HUDEP-2 (cell line): ENCODE results near the gene ELMO1.
A peak's percentile ranks its signal among the peaks of the same experiment; 100 is the strongest.

Experiments
- DNase-seq, 76 experiments: peaks; one replicate each; lab custom pipeline; 2025; ENCODE audit not compliant: unreplicated experiment in 76 of 76; lab: John Stamatoyannopoulos, UW

ELMO1 gene

GRCh38 chr7:37089972-37090371, 358.7 kb downstream of the ELMO1 start:
- no peak for DNase-seq

DNA sequence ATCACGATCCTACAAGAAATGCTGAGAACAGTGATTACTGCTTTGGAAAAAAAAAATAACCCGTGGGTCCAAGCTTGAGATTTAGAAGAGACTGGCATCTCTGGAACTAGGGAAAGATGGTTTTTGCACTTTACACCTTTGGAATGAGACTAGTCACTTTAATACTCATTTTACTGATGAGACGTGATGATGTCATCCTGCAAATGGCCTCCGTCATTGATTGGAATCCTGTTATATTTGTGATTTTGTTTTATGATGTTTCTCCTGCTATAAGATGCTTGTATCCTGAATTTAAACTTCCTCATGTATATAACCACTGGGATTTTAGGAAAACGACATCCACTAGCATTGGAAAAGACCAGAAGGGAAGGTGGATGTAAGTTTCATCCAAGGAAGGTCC, 363.1 kb downstream of the ELMO1 start:
- DNase-seq = no peak

GRCh38 chr7:37084303-37084702, 364.4 kb downstream of the ELMO1 start:
- no peak for DNase-seq

GRCh38 chr7:37083311-37084096, 365.2 kb downstream of the ELMO1 start:
- DNase-seq = no peak

DNA sequence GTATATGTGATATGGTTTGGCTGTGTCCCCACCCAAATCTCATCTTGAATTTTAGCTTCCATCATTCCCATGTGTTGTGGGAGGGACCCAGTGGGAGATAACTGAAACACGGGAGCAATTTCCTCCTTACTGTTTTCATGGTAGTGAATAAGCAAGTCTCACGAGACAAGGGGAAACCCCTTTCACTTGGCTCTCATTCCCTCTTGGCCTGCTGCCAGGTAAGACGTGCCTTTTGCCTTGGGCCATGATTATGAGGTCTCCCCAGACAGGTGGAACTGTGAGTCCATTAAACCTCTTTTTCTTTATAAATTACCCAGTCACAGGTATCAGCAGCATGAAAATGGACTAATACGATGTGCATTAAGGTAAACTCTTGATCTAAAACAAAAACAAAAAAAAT, 367.2 kb downstream of the ELMO1 start:
- peak in 2 of 76 experiments; percentile 3 to 8 for DNase-seq

- DNase-seq = no peak
Measured at GRCh38 chr7:37079420-37079819, 369.2 kb downstream of the ELMO1 start.

- peak in 1 of 76 experiments; percentile 1 for DNase-seq
Measured at GRCh38 chr7:37076668-37077067, 372.0 kb downstream of the ELMO1 start.

DNA sequence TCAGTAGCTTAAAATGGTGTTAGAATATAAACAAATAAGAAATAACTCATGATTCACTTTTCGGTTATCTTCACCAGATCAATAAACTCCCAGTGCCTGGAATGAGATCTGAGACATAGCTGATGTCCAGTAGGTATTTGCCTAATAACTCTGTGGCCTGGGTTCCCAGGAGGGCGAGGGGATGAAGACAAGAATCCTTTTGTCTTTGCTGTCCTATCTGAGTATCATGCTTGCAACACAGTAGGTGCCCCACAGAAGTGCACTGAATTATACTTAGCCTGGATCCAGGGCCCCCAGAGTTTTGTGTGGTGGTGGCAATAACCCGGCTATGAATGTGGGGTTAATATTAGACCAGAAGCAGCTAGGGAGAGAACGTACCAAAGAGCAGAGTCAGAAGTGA, 374.3 kb downstream of the ELMO1 start:
- DNase-seq = no peak

DNA sequence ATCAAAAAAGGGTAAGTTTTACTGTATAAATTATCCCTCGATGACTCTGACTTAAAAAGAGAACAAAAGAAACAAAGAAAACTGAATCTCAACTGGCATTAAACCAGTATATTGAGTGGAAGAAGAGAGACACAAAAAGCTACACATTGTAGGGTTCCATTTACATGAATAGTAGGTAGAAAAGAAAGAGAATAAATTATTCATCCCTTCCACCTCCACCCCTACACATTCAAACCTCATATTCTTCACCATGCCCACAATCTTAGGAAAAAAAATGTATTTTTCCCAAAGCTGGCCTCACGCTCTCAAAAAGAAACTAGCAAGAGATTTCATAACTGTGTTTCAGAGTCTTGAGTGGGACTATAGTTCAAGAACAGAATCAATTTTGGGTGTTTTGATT, 377.5 kb downstream of the ELMO1 start:
- DNase-seq = no peak

DNA sequence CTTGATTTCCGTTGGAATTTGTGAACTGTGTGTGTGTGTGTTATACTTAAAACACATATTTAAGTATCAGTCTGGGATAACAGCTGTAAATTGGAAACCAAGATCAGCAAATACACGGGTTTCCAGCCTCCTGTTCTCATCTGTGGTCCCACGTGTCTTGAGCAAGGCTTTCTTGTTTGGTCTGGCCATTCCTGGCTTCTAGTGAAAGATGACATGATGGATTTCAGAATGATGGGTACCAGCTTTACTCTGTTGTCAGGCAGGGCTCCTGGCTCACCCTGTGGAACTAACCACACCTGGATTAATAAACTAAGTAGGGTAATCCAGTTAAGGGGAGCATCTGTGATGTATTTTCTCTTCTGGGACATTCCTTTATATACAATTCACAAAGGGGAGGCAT, 378.2 kb downstream of the ELMO1 start:
- no peak for DNase-seq

- no peak for DNase-seq
Measured at GRCh38 chr7:37070031-37070430, 378.6 kb downstream of the ELMO1 start.

DNA sequence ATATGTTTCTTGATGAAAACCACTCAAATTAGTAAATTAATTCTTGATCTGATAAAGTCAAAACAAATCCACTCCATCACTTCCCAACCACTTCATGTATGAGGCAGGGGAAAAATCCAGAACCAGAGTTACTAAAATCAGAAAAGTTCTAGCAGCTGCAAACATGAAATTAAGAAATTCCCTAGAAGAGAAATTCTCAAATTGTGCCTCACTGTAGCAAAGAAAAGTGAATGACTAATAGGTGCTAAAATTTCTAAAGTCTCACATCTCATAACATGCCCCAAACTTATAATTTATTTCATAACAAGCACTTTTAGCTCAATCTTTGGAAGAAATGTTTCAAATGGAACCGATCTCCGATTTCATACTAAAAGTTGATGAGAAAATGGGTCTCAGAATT, 379.3 kb downstream of the ELMO1 start:
- DNase-seq = no peak

DNA sequence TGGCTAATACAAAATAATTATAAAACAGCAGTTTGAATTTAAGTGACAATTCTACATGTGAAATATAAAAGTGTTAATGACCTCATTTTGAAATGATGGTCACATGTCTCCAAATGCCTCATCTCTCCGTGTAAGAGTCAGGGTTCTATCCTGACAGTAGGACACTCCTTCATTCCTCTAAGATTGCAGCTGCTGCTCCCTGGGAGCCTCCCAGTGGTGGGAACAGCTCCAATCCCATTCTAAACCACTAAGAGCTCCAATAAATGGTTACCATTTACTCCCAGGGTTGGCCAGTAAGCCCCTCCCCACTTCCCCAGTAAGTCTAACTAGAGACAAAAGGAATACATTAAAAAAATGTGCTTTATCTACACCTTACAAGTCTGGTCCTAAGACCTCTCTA, 379.8 kb downstream of the ELMO1 start:
- no peak for DNase-seq

DNA sequence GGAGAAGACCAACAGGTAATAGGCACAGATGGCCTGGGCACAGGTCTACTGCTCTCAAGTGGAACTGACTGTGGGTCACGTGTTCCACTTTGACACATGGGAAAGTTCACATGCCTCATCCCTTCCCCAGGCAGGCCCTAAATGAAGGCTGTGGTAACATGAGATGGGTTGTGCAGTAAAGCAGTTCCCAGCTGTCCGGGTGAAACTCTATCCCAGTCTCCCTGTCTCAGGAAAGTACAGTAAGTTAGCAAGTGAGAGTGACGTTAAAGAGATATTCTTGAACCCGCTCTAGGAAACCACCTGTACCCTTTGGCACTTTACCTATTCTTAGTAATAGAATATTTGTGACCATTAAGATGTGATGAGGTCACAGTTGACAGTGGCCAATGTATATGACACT, 380.6 kb downstream of the ELMO1 start:
- DNase-seq = no peak

DNA sequence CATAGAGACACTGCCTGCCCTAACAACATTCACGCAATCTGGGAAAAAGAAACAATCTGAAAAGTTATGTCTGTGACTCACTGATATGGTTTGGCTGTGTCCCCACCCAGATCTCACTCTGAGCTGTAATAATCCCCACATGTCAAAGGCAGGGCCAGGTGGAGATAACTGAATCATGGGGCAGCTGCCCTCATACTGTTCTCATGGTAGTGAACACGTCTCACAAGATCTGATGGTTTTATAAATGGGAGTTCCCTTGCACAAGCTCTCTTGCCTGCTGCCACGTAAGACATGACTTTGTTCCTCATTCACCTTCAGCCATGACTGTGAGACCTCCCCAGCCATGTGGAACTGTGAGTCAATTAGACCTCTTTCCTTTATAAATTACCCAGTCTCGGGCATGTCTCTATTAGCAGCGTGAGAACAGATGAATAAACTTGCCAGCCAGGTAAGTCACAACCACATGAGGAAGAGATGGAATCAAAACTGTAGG, 382.8 kb downstream of the ELMO1 start:
- DNase-seq = peak in 70 of 76 experiments; percentile 2 to 76 (median 44)

GRCh38 chr7:37062560-37062859, 386.2 kb downstream of the ELMO1 start:
- no peak for DNase-seq

DNA sequence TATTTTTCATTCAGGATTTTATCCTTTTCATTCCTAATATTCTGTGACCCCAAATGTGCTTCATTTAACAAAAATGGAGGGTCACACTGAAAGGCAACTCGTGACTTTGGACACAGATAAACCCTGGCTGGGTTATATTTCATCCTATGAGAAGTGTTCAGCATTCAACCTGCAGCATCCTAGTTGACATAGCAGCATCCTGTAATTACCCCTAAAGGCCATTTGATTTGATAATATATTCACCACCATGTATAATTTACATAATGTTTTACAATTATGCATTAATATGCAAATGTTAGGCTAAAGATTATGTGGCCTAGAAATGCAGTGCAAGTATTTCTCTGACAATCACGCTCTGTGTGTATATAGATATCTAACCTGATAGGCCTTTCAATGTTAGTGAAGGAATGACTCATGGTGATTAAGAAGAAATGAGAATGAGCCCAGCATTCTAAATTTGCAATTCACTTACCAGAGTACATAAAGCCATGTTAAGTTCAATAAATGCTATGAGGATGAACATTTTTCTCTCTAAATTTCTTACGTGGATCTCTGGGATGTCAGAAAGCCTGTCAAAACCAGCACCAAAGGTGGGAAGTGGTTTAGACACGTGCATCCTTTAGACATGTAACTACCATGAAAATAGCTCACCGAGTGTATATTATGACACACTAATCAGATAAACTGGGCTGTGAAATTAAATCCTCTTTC, 386.7 kb downstream of the ELMO1 start:
- DNase-seq = no peak

DNA sequence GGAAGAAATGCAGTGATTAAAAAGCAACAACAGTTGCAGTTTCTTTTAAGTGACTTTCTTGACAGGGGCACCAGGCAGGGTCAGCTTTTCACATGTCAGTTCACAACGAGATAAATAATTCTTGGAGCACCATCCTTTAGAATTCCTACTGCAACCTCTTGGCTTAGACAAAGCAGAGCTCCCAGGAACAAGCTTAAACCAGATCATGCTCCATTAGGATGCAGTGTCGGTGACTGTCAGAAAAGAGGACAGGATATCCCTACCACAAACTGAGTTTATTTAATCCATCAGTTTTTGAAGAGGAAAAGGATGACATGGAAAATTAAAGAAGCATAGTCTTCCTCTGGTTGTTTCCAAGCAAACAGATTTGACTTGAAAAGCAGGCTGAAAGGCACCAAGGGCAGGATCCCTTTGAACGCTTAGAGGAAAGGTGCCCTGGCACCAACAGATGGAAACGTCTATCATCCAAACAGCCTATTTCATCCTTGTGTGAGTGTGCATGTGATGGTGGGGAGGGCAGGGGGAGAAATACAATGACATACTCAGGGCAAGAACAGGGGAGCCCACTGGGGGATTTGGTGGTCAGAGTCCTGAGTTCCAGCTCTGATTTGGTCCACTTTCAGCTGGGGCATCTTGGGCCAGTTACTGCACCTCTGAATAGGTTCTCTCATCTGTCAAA, 392.3 kb downstream of the ELMO1 start:
- DNase-seq = no peak

GRCh38 chr7:37054624-37055241, 393.9 kb downstream of the ELMO1 start:
- no peak for DNase-seq

GRCh38 chr7:37052705-37053104, 396.0 kb downstream of the ELMO1 start:
- peak in 21 of 76 experiments; percentile 1 to 48 (median 9) for DNase-seq

DNA sequence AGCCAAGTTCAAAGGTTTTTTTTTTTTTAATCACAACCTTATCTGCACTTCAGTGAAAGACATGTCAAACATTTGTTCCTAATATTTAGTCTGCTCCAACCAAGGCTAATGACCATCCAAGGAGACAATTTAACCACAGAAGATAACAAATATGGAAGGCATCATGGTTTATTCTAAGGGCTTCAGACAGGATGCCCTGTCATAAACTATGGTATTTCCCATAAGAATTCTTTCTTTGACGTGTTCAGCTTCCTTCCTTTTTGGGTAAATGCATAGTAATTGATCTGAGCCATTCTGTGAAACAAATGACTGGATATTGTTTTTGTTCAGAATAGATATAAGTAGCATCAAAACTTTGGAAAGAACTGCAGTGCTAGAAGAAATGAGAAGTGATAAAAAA, 397.9 kb downstream of the ELMO1 start:
- no peak for DNase-seq
